Ishikawa (cell line): ENCODE measurements around the gene RETN.

Experiments
- CEBPB ChIP-seq: IDR thresholded peaks from 2 replicates; pipeline ENCODE4 v1.6.1; 2012
- CREB1 ChIP-seq: IDR thresholded peaks from 2 replicates; pipeline ENCODE4 v1.6.1; 2012; ENCODE audit warnings: low read depth
- EGR1 ChIP-seq: IDR thresholded peaks from 2 replicates; pipeline ENCODE4 v1.6.1; 2012
- EP300 ChIP-seq: IDR thresholded peaks from 2 replicates; pipeline ENCODE4 v1.6.1; 2012; ENCODE audit warnings: borderline replicate concordance
- FOXM1 ChIP-seq: IDR thresholded peaks from 2 replicates; pipeline ENCODE4 v1.6.1; 2012; ENCODE audit warnings: low read depth, borderline replicate concordance
- MAX ChIP-seq: IDR thresholded peaks from 2 replicates; pipeline ENCODE4 v1.6.1; 2012
- NFIC ChIP-seq: IDR thresholded peaks from 2 replicates; pipeline ENCODE4 v1.6.1; 2012
- RAD21 ChIP-seq: IDR thresholded peaks from 2 replicates; pipeline ENCODE4 v1.6.1; 2012; ENCODE audit warnings: low read depth
- REST ChIP-seq: IDR thresholded peaks from 2 replicates; pipeline ENCODE4 v1.6.1; 2012; ENCODE audit warnings: low read depth, mild to moderate bottlenecking
- TAF1 ChIP-seq: IDR thresholded peaks from 2 replicates; pipeline ENCODE4 v1.6.1; 2012; ENCODE audit warnings: low read depth, mild to moderate bottlenecking
- TCF12 ChIP-seq: IDR thresholded peaks from 2 replicates; pipeline ENCODE4 v1.6.1; 2012; ENCODE audit warnings: low read depth
- TEAD4 ChIP-seq: IDR thresholded peaks from 2 replicates; pipeline ENCODE4 v1.6.1; 2012
- USF1 ChIP-seq: IDR thresholded peaks from 2 replicates; pipeline ENCODE4 v1.6.1; 2012
- YY1 ChIP-seq: IDR thresholded peaks from 2 replicates; pipeline ENCODE4 v1.6.1; 2012; ENCODE audit warnings: low read depth
- ZBTB7A ChIP-seq: IDR thresholded peaks from 2 replicates; pipeline ENCODE4 v1.6.1; 2012; ENCODE audit warnings: low read depth

The RETN gene

GRCh38 chr19:7692417-7693088 is 23.7 kb downstream of the RETN start:
- TF ChIP-seq CEBPB (no peak), EGR1 (no peak), EP300 (no peak), TEAD4 (no peak), CREB1 (no peak), RAD21 (no peak), TAF1 (no peak), USF1 (no peak), NFIC (no peak), FOXM1 (no peak)

- TF ChIP-seq EP300 (no peak), USF1 (no peak), REST (no peak)
Observed at GRCh38 chr19:7694499-7694898, 25.6 kb downstream of the RETN start.

- TF ChIP-seq TEAD4 (no peak), EP300 (no peak), MAX (no peak), FOXM1 (no peak), CREB1 (no peak), EGR1 (no peak), ZBTB7A (no peak), TCF12 (no peak), CEBPB (no peak), USF1 (no peak), NFIC (no peak)
Observed at GRCh38 chr19:7697721-7698287, 29.0 kb downstream of the RETN start.

- TF ChIP-seq MAX = no peak
- no peak for TF ChIP-seq CEBPB
- no peak for TF ChIP-seq TCF12
- TF ChIP-seq ZBTB7A = no peak
- TF ChIP-seq USF1 = no peak
- TF ChIP-seq FOXM1 = no peak
- TF ChIP-seq TEAD4 = no peak
- no peak for TF ChIP-seq TAF1
- TF ChIP-seq REST = no peak
- no peak for TF ChIP-seq EGR1
- TF ChIP-seq EP300 = no peak
- TF ChIP-seq YY1 = no peak
- no peak for TF ChIP-seq NFIC
Observed at GRCh38 chr19:7698583-7698982, 29.7 kb downstream of the RETN start.

GRCh38 chr19:7699003-7699402 is 30.2 kb downstream of the RETN start:
- no peak for TF ChIP-seq RAD21
- no peak for TF ChIP-seq MAX
- TF ChIP-seq EGR1 = no peak
- TF ChIP-seq YY1 = no peak
- TF ChIP-seq TCF12 = no peak
- no peak for TF ChIP-seq FOXM1
- no peak for TF ChIP-seq EP300
- TF ChIP-seq REST = no peak
- TF ChIP-seq TEAD4 = no peak
- no peak for TF ChIP-seq USF1
- no peak for TF ChIP-seq ZBTB7A
- TF ChIP-seq CREB1 = no peak
- TF ChIP-seq TAF1 = no peak
- no peak for TF ChIP-seq NFIC
- TF ChIP-seq CEBPB = no peak
